GM12874 (cell line): ENCODE measurements around the gene ERC1.

ENCODE experiments used
- TF ChIP-seq, protein P1 (sequence below): IDR thresholded peaks from 2 replicates; pipeline ENCODE4 v1.5.1; 2011; ENCODE audit warnings: low read depth, mild to moderate bottlenecking, control low read depth, low read length, moderate library complexity; ENCODE audit not compliant: insufficient read depth

ERC1 gene

DNA sequence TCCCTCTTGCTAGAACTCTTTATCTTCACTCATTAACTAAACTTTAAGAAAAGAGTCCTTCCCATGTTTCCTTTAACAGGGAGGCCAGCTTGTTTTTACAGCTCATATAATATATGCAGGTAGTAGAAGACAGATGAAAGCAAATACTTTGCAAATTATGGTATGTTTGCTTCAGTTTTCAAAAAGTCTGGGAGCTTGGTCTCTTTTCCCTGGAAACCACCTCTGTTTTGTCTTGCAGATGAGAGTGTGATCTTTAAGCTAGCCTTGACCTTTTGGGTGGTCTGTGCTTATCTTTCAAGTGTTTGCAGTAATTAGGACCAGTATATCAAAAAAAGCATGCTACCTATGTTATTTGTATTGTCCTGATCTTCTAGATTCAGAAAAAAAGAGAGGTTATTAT, 62.7 kb downstream of the ERC1 start:
- TF ChIP-seq, protein P1, sequence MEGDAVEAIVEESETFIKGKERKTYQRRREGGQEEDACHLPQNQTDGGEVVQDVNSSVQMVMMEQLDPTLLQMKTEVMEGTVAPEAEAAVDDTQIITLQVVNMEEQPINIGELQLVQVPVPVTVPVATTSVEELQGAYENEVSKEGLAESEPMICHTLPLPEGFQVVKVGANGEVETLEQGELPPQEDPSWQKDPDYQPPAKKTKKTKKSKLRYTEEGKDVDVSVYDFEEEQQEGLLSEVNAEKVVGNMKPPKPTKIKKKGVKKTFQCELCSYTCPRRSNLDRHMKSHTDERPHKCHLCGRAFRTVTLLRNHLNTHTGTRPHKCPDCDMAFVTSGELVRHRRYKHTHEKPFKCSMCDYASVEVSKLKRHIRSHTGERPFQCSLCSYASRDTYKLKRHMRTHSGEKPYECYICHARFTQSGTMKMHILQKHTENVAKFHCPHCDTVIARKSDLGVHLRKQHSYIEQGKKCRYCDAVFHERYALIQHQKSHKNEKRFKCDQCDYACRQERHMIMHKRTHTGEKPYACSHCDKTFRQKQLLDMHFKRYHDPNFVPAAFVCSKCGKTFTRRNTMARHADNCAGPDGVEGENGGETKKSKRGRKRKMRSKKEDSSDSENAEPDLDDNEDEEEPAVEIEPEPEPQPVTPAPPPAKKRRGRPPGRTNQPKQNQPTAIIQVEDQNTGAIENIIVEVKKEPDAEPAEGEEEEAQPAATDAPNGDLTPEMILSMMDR, result no peak

DNA sequence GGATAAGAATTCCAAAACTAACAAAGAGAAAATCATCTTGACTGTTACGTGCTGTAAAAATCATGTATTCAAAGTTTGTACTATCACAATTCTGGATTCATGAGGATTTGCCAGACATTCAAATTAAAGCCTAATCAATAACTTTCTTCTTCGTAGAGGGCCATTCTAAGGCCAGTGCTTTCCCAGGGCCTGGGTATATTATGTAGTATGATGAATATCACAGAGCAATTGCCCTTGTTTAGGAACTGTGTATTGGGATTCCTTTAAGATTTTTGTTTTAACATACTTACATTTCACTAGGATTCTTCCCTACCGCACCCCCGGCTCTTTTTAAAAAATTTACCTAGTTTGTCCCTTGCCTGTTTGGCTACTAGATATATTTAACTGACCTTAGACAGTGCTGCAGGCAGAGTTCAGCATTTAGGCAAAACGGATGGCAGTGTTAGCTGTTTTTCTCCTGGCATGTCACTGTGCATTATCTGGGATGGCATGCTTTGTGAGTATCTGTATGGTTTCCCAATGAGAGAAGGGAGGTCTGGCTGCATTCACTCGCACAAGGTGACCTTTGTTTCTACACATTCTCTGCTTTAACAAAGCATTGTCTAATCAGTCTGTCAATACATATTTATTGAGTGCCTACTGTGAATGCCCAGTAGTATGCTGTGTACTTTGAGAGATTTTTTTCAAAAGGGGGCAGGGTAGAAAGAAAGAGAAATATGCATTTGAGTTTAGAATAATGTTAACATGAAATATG, 63.3 kb downstream of the ERC1 start:
- TF ChIP-seq, protein P1, result no peak

DNA sequence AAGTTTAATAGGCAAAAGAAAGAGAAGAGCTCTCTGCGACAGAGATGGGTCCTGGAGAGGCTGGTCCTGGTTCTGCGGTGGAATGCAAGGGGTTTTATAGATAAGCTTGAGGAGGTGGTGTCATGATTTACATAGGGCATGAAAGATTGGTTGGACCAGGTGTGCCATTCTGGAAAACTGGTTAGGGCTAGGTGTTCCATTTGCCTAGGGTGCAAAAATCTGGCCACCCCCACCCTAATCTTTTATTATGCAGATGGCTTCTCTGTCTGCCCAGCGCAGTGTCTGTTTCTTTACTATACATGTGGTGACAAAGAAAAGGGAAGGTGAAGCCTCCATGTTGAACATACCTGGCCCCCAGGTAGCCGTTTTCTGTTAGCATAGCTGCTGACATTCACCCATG, 65.4 kb downstream of the ERC1 start:
- TF ChIP-seq, protein P1, result no peak

DNA sequence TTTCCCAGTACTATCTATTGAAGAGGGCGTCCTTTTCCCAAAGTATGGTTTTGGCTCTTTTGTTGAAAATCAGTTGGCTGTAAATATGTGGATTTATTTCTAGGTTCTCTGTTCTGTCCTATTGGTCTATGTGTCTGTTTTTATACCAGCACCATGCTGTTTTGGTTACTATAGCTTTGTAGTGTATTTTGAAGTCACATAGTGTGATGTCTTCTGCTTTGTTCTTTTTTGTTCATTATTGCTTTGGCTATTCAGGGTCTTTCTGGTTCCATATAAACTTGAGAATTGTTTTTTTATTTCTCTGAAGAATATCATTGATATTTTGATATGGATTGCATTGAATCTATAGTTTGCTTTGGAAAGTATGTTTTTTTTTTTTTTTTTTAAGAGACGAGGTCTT, 67.4 kb downstream of the ERC1 start:
- TF ChIP-seq, protein P1, result no peak

DNA sequence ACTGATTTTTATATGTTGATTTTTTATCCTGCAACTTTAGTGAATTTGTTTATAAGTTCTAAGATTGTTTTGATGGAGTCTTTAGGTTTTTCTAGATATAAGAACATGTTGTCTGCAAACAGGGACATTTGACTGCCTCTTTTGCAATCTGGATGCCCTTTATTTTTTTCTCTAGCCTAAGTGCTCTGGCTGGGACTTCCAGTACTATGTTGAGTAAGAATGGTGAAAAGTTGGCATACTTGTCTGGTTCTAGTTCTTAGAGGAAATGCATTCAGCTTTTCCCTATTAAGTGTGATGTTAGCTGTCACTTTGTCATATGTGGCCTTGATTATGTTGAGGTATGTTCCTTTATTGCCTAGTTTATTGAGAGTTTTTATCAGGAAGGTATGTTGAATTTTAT, 68.1 kb downstream of the ERC1 start:
- TF ChIP-seq, protein P1, result no peak

DNA sequence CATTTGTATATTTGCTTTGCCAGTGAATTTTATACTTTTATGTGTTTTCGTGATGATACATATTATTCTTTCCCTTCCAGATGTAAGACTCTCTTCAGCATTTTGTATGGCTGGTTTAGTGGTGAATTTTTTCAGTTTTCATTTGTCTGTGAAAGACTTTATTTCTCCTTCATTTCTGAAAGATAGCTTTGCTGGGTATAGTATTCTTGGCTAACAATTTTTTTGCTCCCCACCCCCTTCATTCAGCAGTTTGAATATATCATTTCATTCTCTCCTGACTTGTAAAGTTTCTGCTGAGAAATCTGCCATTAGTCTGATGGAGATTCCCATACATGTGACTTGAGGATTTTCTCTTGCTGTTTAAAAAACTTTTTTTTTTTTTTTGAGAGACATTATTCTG, 72.8 kb downstream of the ERC1 start:
- TF ChIP-seq, protein P1, result no peak

DNA sequence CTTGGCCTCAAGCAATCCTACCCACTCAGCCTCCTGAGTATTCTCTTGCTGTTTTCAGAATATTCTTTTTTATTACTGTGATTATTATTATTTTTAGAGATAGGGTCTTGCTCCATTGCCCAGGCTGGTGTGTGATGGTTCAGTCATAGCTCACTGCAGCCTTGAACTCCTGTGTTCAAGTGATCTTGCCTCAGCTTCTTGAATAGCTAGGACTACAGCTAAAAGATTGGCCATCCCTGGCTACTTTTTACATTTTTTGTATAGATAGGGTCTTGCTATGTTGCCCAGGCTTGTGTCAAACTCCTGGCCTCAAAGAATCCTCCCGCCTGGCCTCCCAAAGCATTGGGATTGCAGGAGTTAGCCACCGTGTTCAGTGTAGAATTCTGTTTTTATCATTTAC, 73.3 kb downstream of the ERC1 start:
- TF ChIP-seq, protein P1, result no peak

DNA sequence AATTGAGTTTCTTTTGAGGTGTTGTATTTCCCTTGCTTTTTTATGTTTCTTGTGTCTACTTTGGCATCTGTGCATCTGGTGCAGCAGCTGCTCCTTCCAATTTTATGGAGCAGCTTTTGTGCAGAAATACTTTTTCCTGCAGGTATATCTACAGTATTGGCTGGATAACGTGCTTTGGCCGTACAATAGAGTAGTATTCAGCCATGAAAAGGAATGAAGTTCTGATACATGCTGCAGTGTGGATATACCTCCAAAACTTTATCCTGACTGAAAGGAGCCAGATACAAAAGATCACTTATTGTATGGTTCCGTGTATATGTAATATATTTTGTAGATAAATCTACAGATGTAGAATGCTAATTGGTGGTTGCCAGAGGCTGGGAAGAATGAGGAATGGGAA, 74.6 kb downstream of the ERC1 start:
- TF ChIP-seq, protein P1, result no peak
